ENCODE measurements around the gene TIMP2. TPM values are rescaled to one million over a fixed set of nuclear protein-coding genes. Genes with fewer than 3 reads are reported as not detected.

The TIMP2 gene
- total RNA-seq, 1 experiment from 2014 or later = 29.0 TPM

- Histone ChIP-seq H4K20me1 (ENCODE audit: control insufficient read depth, insufficient read depth, insufficient read length) (no peaks in the 10 kb centered on the region), H3K9ac (ENCODE audit: extremely low read depth, insufficient read length, low read length) (no peak overlapping the region), H3K79me1 (ENCODE audit: insufficient read depth, low read depth, low read length, poor library complexity, severe bottlenecking) (peaks cover 8% of the 10 kb centered on the region), H3K14ac (ENCODE audit: insufficient read depth, low read length) (no peak overlapping the region), H4K91ac (ENCODE audit: insufficient read length, low read depth, low read length) (no peak overlapping the region), H3K79me2 (ENCODE audit: insufficient read depth, low read length) (peaks cover 5% of the 10 kb centered on the region; the same call in 1 of the 2 replicates), H2BK12ac (ENCODE audit: insufficient read length, low read depth, low read length) (no peak overlapping the region), H3K9me3 (ENCODE audit: control insufficient read depth, low read depth, low read length) (no peaks in the 10 kb centered on the region), H3T11ph (ENCODE audit: low read length) (no peak overlapping the region), H3K27ac (ENCODE audit: insufficient read length, low read depth, low read length) (no peak overlapping the region), H2BK20ac (ENCODE audit: low read depth, low read length, poor library complexity, severe bottlenecking) (no peak overlapping the region), H3K4me2 (ENCODE audit: insufficient read depth, insufficient read length, low read length) (no peak overlapping the region), H4K5ac (ENCODE audit: insufficient read length, low read depth, low read length) (no peak overlapping the region), H3K23ac (ENCODE audit: insufficient read length, low read depth, low read length) (no peak overlapping the region), H4K8ac (replicated peaks; ENCODE audit: insufficient read length, low read depth, low read length) (no peak overlapping the region), H2AFZ (ENCODE audit: low read length) (no peak overlapping the region), H3K18ac (ENCODE audit: insufficient read length, low read depth, low read length) (no peak overlapping the region), H3K56ac (ENCODE audit: insufficient read length, low read depth, low read length) (no peak overlapping the region), H2BK15ac (ENCODE audit: low read depth, low read length) (no peak overlapping the region), H2BK120ac (ENCODE audit: low read depth, low read length, poor library complexity, severe bottlenecking) (no peak overlapping the region), H2BK5ac (ENCODE audit: insufficient read length, low read length) (no peak overlapping the region), H3K27me3 (ENCODE audit: insufficient read depth, low read length) (no peaks in the 10 kb centered on the region), H3K4ac (ENCODE audit: low read depth, low read length) (no peak overlapping the region), H3K4me1 (ENCODE audit: insufficient read depth, low read length) (no peaks in the 10 kb centered on the region), H2AK5ac (ENCODE audit: insufficient read length, low read length) (no peak overlapping the region), H3K23me2 (ENCODE audit: insufficient read length, low read depth, low read length, poor library complexity, severe bottlenecking) (no peaks in the 10 kb centered on the region)
- Mint-ChIP-seq H3K27me3 (ENCODE audit: low read depth) (no peaks in the 10 kb centered on the region), H3K4me1 (no peaks in the 10 kb centered on the region), H3K4me3 (no peak overlapping the region), H3K27ac (no peak overlapping the region; a peak in 1 of 7 replicates), H3K9me3 (no peaks in the 10 kb centered on the region), H3K36me3 (ENCODE audit: insufficient read depth in 1 of 3, low read depth in 3 of 3) (peaks cover 62 to 93% (median 92%) of the 10 kb centered on the region in 3 experiments)
- no CpG with 5 or more reads among the region's 5 CpGs for WGBS (ENCODE audit: extremely low coverage, insufficient read length, low lambda C conversion rate)
- DNase-seq = no peak
- TF ChIP-seq, protein P1, sequence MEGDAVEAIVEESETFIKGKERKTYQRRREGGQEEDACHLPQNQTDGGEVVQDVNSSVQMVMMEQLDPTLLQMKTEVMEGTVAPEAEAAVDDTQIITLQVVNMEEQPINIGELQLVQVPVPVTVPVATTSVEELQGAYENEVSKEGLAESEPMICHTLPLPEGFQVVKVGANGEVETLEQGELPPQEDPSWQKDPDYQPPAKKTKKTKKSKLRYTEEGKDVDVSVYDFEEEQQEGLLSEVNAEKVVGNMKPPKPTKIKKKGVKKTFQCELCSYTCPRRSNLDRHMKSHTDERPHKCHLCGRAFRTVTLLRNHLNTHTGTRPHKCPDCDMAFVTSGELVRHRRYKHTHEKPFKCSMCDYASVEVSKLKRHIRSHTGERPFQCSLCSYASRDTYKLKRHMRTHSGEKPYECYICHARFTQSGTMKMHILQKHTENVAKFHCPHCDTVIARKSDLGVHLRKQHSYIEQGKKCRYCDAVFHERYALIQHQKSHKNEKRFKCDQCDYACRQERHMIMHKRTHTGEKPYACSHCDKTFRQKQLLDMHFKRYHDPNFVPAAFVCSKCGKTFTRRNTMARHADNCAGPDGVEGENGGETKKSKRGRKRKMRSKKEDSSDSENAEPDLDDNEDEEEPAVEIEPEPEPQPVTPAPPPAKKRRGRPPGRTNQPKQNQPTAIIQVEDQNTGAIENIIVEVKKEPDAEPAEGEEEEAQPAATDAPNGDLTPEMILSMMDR (conservative IDR thresholded peaks at IDR 0.05) = no peak
Observed at GRCh38 chr17:78826421-78826820, 98.8 kb downstream of the TIMP2 start.

Data from H9 (cell line).